Neural cell (in vitro differentiated cells): ENCODE data around the gene OR5P2. TPM values are rescaled to one million over a fixed set of nuclear protein-coding genes. Genes with fewer than 3 reads are reported as not detected.
"Not testable (repeated sequence)": the region's sequence is repeated elsewhere in the genome, so short reads cannot be mapped to it uniquely, and the experiment has no call there.

Experiments
- H2AFZ ChIP-seq: fragments of 200-600, 300-800 bp; sonication (generic), shearing (Covaris generic); 2 replicates; pipeline ENCODE4 v1.6.0; 2014; ENCODE audit warnings: low read depth, mild to moderate bottlenecking, antibody characterized with exemption, low read length, moderate library complexity
- H3F3A ChIP-seq: fragments of 200-600 bp; shearing (Covaris generic); 2 replicates; pipeline ENCODE4 v1.6.1; 2016; ENCODE audit warnings: mild to moderate bottlenecking, moderate library complexity, mixed read lengths, antibody characterized with exemption, low read length; ENCODE audit not compliant: insufficient read depth, poor library complexity, severe bottlenecking
- H3K27ac ChIP-seq: fragments of 200-600, 300-800 bp; sonication (generic), shearing (Covaris generic); 2 replicates; pipeline ENCODE4 v1.5.1; 2014; ENCODE audit warnings: mild to moderate bottlenecking, low read length, moderate library complexity
- H3K27me3 ChIP-seq: fragments of 300-800, 200-600 bp; sonication (generic), shearing (Covaris generic); 2 replicates; pipeline ENCODE4 v1.6.0; 2014; ENCODE audit warnings: mild to moderate bottlenecking, low read depth, low read length, moderate library complexity; ENCODE audit not compliant: insufficient read depth
- H3K36me3 ChIP-seq: fragments of 300-800, 200-600 bp; sonication (generic), shearing (Covaris generic); 2 replicates; pipeline ENCODE4 v1.5.1; 2014; ENCODE audit warnings: mild to moderate bottlenecking, antibody characterized with exemption, low read length, moderate library complexity; ENCODE audit not compliant: insufficient read depth
- H3K4me2 ChIP-seq: fragments of 300-800, 200-600 bp; sonication (generic), shearing (Covaris generic); 2 replicates; pipeline ENCODE4 v1.6.0; 2014; ENCODE audit warnings: mild to moderate bottlenecking, low read length
- H3K4me3 ChIP-seq: fragments of 300-800, 200-600 bp; sonication (generic), shearing (Covaris generic); 2 replicates; pipeline ENCODE4 v1.5.1; 2014; ENCODE audit warnings: mild to moderate bottlenecking, low read length, moderate library complexity
- H3K79me2 ChIP-seq: fragments of 200-600 bp; shearing (Covaris generic); replicated peaks from 2 replicates; pipeline ENCODE4 v1.6.0; 2014; ENCODE audit warnings: mild to moderate bottlenecking, low read length, moderate library complexity; ENCODE audit not compliant: insufficient read depth
- H3K9ac ChIP-seq: fragments of 300-800, 200-600 bp; sonication (generic), shearing (Covaris generic); 2 replicates; pipeline ENCODE4 v1.6.1; 2016; ENCODE audit warnings: mild to moderate bottlenecking, low read length, mixed read lengths
- H3K9me2 ChIP-seq: fragments of 200-600 bp; shearing (Covaris generic); 2 replicates; pipeline ENCODE4 v1.6.1; 2016; ENCODE audit warnings: mild to moderate bottlenecking, low read length, mixed read lengths; ENCODE audit not compliant: insufficient read depth
- H3K9me3 ChIP-seq: fragments of 200-600, 300-800 bp; sonication (generic), shearing (Covaris generic); 2 replicates; pipeline ENCODE4 v1.6.1; 2016; ENCODE audit warnings: mild to moderate bottlenecking, mixed run types, low read length, moderate library complexity, mixed read lengths
- H4K20me1 ChIP-seq: fragments of 200-600 bp; shearing (Covaris generic); 2 replicates; pipeline ENCODE4 v1.6.1; 2016; ENCODE audit warnings: mild to moderate bottlenecking, mixed run types; ENCODE audit not compliant: insufficient read depth
- EP300 ChIP-seq: fragments of 450-650 bp; conservative IDR thresholded peaks from 2 replicates; pipeline ENCODE4 v1.6.1; 2014; ENCODE audit warnings: antibody characterized with exemption, mild to moderate bottlenecking, moderate library complexity; ENCODE audit not compliant: poor library complexity, severe bottlenecking
- EZH2 ChIP-seq: fragments of 200-600, 300-800 bp; shearing (Covaris generic), sonication (generic); IDR thresholded peaks from 2 replicates; pipeline ENCODE4 v1.6.1; 2014; ENCODE audit warnings: antibody characterized with exemption, low read length, borderline replicate concordance, mild to moderate bottlenecking; ENCODE audit not compliant: insufficient read depth, poor library complexity, severe bottlenecking
- MXI1 ChIP-seq: fragments of 450-650 bp; conservative IDR thresholded peaks from 2 replicates; pipeline ENCODE4 v1.6.1; 2014; ENCODE audit warnings: antibody characterized with exemption, mild to moderate bottlenecking; ENCODE audit not compliant: poor library complexity, severe bottlenecking
- POLR2AphosphoS5 ChIP-seq: IDR thresholded peaks from 2 replicates; pipeline ENCODE4 v1.6.1; 2012
- RAD21 ChIP-seq: fragments of 450-650 bp; conservative IDR thresholded peaks from 2 replicates; pipeline ENCODE4 v1.6.1; 2014; ENCODE audit warnings: antibody characterized with exemption, mild to moderate bottlenecking, moderate library complexity
- SMC3 ChIP-seq: fragments of 450-650 bp; conservative IDR thresholded peaks from 2 replicates; pipeline ENCODE4 v1.6.1; 2014; ENCODE audit warnings: antibody characterized with exemption, mild to moderate bottlenecking, moderate library complexity; ENCODE audit not compliant: poor library complexity
- TAF1 ChIP-seq: IDR thresholded peaks from 2 replicates; pipeline ENCODE4 v1.6.1; 2012; ENCODE audit warnings: low read depth
- polyA plus RNA-seq: library from polyadenylated mRNA; depleted of rRNA; stranded (reverse); fragments of >200 nt; gene quantifications from 2 replicates; pipeline ENCODE4 v1.2.3, GENCODE V29; 2014
- TF ChIP-seq, protein P1 (sequence below): fragments of 450-650 bp; IDR thresholded peaks from 2 replicates; pipeline ENCODE4 v1.5.1; 2014; ENCODE audit warnings: antibody characterized with exemption, mild to moderate bottlenecking, moderate library complexity; ENCODE audit not compliant: poor library complexity, severe bottlenecking

OR5P2 gene
- polyA plus RNA-seq, 1 donor from 2014 or later, result not detected

- Histone ChIP-seq H3K4me3 (no peak overlapping the region), H3K4me2 (no peak overlapping the region), H2AFZ (no peak overlapping the region), H4K20me1 (no peaks in the 10 kb centered on the region), H3K9ac (no peak overlapping the region), H3K27me3 (no peaks in the 10 kb centered on the region), H3K79me2 (no peaks in the 10 kb centered on the region), H3K9me3 (no peaks in the 10 kb centered on the region), H3K36me3 (no peaks in the 10 kb centered on the region), H3K27ac (no peak overlapping the region), H3K9me2 (no peaks in the 10 kb centered on the region), H3F3A (no peaks in the 10 kb centered on the region)
- TF ChIP-seq POLR2AphosphoS5 (no peak), SMC3 (no peak), MXI1 (no peak)
- TF ChIP-seq, protein P1, sequence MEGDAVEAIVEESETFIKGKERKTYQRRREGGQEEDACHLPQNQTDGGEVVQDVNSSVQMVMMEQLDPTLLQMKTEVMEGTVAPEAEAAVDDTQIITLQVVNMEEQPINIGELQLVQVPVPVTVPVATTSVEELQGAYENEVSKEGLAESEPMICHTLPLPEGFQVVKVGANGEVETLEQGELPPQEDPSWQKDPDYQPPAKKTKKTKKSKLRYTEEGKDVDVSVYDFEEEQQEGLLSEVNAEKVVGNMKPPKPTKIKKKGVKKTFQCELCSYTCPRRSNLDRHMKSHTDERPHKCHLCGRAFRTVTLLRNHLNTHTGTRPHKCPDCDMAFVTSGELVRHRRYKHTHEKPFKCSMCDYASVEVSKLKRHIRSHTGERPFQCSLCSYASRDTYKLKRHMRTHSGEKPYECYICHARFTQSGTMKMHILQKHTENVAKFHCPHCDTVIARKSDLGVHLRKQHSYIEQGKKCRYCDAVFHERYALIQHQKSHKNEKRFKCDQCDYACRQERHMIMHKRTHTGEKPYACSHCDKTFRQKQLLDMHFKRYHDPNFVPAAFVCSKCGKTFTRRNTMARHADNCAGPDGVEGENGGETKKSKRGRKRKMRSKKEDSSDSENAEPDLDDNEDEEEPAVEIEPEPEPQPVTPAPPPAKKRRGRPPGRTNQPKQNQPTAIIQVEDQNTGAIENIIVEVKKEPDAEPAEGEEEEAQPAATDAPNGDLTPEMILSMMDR, result no peak
These were observed 29.6 kb upstream of the OR5P2 start for GRCh38 chr11:7826324-7826723.

GRCh38 chr11:7820417-7820816 is 23.7 kb upstream of the OR5P2 start:
- H3K27ac ChIP-seq, H3K79me2 ChIP-seq, H2AFZ ChIP-seq, H3K36me3 ChIP-seq, H3K4me3 ChIP-seq, H3K9ac ChIP-seq, H3K4me2 ChIP-seq, H3K9me2 ChIP-seq, H4K20me1 ChIP-seq, H3F3A ChIP-seq, H3K9me3 ChIP-seq, H3K27me3 ChIP-seq: not testable (repeated sequence)

GRCh38 chr11:7814897-7815296 is 18.2 kb upstream of the OR5P2 start:
- not testable (repeated sequence) for H3K79me2 ChIP-seq, H3K4me2 ChIP-seq, H3K9me3 ChIP-seq, H3K27me3 ChIP-seq, H3K36me3 ChIP-seq, H3K9me2 ChIP-seq, H2AFZ ChIP-seq, H3K4me3 ChIP-seq, H3F3A ChIP-seq, H3K27ac ChIP-seq, H4K20me1 ChIP-seq, H3K9ac ChIP-seq

DNA sequence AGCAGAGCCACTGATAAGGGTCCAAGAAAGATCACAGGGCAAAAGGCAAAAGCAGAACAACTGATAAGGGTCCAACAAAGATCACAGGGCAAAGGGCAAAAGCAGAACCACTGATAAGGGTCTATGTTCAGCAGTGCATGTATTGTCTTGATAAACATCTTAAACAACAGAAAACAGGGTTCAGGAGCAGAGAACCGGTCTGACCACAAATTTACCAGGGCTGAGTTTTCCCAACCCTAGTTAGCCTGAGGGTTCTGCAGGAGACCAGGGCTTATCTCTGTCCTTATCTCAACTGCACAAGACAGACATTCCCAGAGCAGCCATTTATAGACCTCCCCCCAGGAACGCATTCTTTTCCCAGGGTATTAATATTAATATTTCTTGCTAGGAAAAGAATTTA is 13.6 kb upstream of the OR5P2 start:
- not testable (repeated sequence) for H2AFZ ChIP-seq, H3K9ac ChIP-seq, H3K27ac ChIP-seq, H3K36me3 ChIP-seq, H3K4me3 ChIP-seq, H3K27me3 ChIP-seq, H3K4me2 ChIP-seq, H3K9me2 ChIP-seq, H3F3A ChIP-seq, H3K79me2 ChIP-seq, H3K9me3 ChIP-seq, H4K20me1 ChIP-seq

- Histone ChIP-seq H3K9me2 (no peaks in the 10 kb centered on the region), H3K4me3 (no peak overlapping the region), H3K27ac (no peak overlapping the region), H3K9ac (no peak overlapping the region), H2AFZ (no peak overlapping the region), H3K27me3 (no peaks in the 10 kb centered on the region), H3K9me3 (no peaks in the 10 kb centered on the region), H3K4me2 (no peak overlapping the region), H4K20me1 (no peaks in the 10 kb centered on the region), H3K36me3 (no peaks in the 10 kb centered on the region), H3K79me2 (no peaks in the 10 kb centered on the region), H3F3A (no peaks in the 10 kb centered on the region)
- TF ChIP-seq TAF1 (no peak), EZH2 (no peak), RAD21 (no peak), SMC3 (no peak), MXI1 (no peak), EP300 (no peak), POLR2AphosphoS5 (no peak)
- TF ChIP-seq, protein P1, result no peak
These were observed 3.5 kb downstream of the OR5P2 start for GRCh38 chr11:7793233-7793632.
